ENCODE results near the gene MAN1C1. TPM values are rescaled to one million over a fixed set of nuclear protein-coding genes. Genes with fewer than 3 reads are reported as not detected.

The MAN1C1 gene
- total and polyA plus RNA-seq, 2 donors (not counting 1 experiment from before 2014, with no cell fraction given): 17.7 to 51.4 TPM

GRCh38 chr1:25576459-25577133 is 40.0 kb upstream of the MAN1C1 start:
- H3K9ac ChIP-seq (ENCODE audit: insufficient read depth, low read length): no peak overlapping the region
- no peak for TF ChIP-seq EZH2 (IDR thresholded peaks at IDR 0.05; ENCODE audit: low read length, missing control alignments)
- TF ChIP-seq CTCF (conservative IDR thresholded peaks at IDR 0.05 in 1 of 2, IDR thresholded peaks at IDR 0.05 in 1 of 2; ENCODE audit: low read depth in 1 of 2, low read length in 2 of 2): no peak
- H3K9me3 ChIP-seq (ENCODE audit: control insufficient read depth, insufficient read depth, low read depth, low read length): no peaks in the 10 kb centered on the region

GRCh38 chr1:25577134-25577920 is 39.3 kb upstream of the MAN1C1 start:
- TF ChIP-seq CTCF (conservative IDR thresholded peaks at IDR 0.05 in 1 of 2, IDR thresholded peaks at IDR 0.05 in 1 of 2; ENCODE audit: low read depth in 1 of 2, low read length in 2 of 2) (no peak), EZH2 (IDR thresholded peaks at IDR 0.05; ENCODE audit: low read length, missing control alignments) (no peak)
- H3K36me3 ChIP-seq (ENCODE audit: control insufficient read depth, insufficient read depth, low read length): no peaks in the 10 kb centered on the region
- H3K9me3 ChIP-seq (ENCODE audit: control insufficient read depth, insufficient read depth, low read depth, low read length): no peaks in the 10 kb centered on the region
- no peak overlapping the region for H3K27ac ChIP-seq (ENCODE audit: insufficient read depth, low read length)
- no peak overlapping the region for H2AFZ ChIP-seq (ENCODE audit: low read length)
- no peak overlapping the region for H3K9ac ChIP-seq (ENCODE audit: insufficient read depth, low read length)
- no peaks in the 10 kb centered on the region for H3K79me2 ChIP-seq (ENCODE audit: control insufficient read depth, insufficient read depth, low read length)
- no peak overlapping the region for H3K4me2 ChIP-seq (ENCODE audit: extremely low read depth, insufficient read depth, low read length)
- DNase-seq (ENCODE audit: low read depth in 2 of 2): no peak
- no peaks in the 10 kb centered on the region for H3K27me3 ChIP-seq (ENCODE audit: control insufficient read depth, insufficient read depth, low read length)
- H3K4me3 ChIP-seq (replicated peaks in 1 of 4; ENCODE audit: control extremely low read depth in 1 of 4, insufficient read depth in 1 of 4, low read depth in 3 of 4, low read length in 4 of 4): no peak overlapping the region
- H3K4me1 ChIP-seq (ENCODE audit: control insufficient read depth, extremely low read depth, insufficient read depth, low read length): no peaks in the 10 kb centered on the region
- H4K20me1 ChIP-seq (ENCODE audit: control insufficient read depth, extremely low read depth, insufficient read depth, low read length): no peaks in the 10 kb centered on the region

More at GRCh38 chr1:25576459-25577133, 40.0 kb upstream of the MAN1C1 start:
- Histone ChIP-seq H3K4me2 (ENCODE audit: extremely low read depth, insufficient read depth, low read length) (no peak overlapping the region), H3K4me1 (ENCODE audit: control insufficient read depth, extremely low read depth, insufficient read depth, low read length) (no peaks in the 10 kb centered on the region), H3K36me3 (ENCODE audit: control insufficient read depth, insufficient read depth, low read length) (no peaks in the 10 kb centered on the region), H3K4me3 (replicated peaks in 1 of 4; ENCODE audit: control extremely low read depth in 1 of 4, insufficient read depth in 1 of 4, low read depth in 3 of 4, low read length in 4 of 4) (no peak overlapping the region), H3K27me3 (ENCODE audit: control insufficient read depth, insufficient read depth, low read length) (no peaks in the 10 kb centered on the region), H3K27ac (ENCODE audit: insufficient read depth, low read length) (no peak overlapping the region), H4K20me1 (ENCODE audit: control insufficient read depth, extremely low read depth, insufficient read depth, low read length) (no peaks in the 10 kb centered on the region), H3K79me2 (ENCODE audit: control insufficient read depth, insufficient read depth, low read length) (no peaks in the 10 kb centered on the region), H2AFZ (ENCODE audit: low read length) (no peak overlapping the region)
- DNase-seq (ENCODE audit: low read depth in 2 of 2): no peak

All from fibroblast of lung (primary cell).